LNCAP (cell line): ENCODE results near the gene CBLB.

ENCODE experiments used
- TF ChIP-seq, protein P1 (sequence below): fragments of 450-650 bp; IDR thresholded peaks from 2 replicates; pipeline ENCODE4 v1.5.1; 2017; ENCODE audit warnings: mild to moderate bottlenecking

Gene CBLB

DNA sequence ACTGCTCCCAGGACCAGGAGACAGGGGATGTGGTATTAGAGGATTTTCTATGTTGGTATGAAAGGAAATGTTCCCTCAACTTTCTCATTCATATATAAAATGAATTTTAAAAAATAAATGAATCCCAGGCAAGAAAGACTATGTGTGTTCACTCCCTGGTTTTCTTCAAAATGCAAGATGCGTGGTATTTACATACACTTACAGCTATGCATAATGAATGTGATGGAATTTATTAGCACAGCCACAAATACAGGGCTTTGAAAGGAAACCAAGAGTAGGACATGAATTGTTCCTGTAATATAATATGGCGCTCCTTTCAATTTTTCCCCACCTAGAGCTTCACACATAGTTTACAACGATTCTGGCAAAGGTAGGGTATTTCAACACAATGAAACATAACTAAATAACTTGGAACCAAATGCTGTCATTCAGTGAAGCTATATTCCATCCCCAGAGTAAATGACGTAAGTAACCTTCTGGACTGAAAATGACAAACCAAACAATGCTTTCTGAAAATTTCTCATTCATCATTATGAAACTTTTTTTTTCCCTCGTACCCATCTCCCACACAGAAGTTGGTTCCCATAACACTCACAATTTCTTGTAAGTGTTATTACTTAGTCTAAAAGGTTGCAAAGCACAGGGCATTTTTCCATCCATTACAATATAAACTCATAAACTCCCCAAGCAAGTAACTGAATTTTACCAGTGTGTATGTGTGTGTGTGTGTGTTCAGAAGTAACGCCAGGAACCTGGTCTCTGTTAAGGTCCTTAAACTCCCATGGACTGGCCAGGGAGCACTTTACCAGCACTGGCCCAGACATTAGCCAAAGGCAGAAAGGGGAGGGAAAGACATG is 41.8 kb downstream of the CBLB start:
- TF ChIP-seq, protein P1, sequence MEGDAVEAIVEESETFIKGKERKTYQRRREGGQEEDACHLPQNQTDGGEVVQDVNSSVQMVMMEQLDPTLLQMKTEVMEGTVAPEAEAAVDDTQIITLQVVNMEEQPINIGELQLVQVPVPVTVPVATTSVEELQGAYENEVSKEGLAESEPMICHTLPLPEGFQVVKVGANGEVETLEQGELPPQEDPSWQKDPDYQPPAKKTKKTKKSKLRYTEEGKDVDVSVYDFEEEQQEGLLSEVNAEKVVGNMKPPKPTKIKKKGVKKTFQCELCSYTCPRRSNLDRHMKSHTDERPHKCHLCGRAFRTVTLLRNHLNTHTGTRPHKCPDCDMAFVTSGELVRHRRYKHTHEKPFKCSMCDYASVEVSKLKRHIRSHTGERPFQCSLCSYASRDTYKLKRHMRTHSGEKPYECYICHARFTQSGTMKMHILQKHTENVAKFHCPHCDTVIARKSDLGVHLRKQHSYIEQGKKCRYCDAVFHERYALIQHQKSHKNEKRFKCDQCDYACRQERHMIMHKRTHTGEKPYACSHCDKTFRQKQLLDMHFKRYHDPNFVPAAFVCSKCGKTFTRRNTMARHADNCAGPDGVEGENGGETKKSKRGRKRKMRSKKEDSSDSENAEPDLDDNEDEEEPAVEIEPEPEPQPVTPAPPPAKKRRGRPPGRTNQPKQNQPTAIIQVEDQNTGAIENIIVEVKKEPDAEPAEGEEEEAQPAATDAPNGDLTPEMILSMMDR = no peak

DNA sequence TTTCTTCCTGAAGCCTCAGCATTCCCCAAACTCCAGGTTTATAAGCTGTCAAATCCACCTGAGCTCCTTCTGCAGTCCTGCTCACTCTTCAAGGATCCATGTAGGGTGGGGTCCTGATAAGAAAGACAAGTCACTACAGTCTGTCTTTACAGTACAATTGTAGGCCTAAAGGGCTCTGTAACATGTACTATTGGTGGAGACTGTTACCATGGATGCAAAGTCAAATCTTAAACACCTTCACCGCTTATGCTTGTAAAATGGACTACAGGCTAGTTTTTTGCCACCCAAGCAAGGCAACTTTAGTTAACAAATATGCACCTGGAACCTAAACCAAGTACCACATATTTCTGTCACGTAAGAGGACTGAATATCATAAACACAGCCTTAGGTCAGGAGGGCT is 44.7 kb downstream of the CBLB start:
- TF ChIP-seq, protein P1 = no peak

DNA sequence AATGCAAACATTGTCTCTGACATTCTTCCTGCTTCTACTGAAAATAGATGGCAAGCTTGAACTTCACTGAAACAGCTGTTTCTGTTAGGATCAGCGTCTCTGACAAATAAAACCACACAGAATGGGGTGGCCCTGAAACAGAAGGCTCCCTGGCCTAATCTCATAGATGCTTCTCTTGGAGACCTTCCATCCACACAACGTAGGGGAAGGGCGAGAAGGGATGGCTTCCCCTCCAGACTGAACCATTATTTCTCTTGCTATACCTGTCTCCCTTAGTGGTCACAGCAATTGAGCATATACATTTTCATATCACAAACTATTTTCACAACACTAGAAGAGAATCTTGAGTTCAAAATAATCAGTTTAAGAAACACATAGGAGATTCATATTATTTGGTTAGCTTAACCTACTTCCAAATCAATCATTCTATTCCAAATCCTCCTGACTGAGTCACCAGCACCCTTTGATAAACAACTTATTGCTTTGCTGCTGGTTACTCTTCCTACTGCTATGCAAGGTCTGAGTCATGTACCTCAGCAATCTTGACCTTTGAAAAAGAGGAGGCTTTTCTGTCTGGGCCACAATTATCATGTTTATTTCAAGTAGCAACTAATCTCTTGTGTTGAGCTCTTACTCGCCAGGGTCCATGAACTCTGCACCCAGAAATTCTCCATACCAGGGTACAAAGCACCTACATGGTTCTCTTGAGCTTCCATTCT is 45.5 kb downstream of the CBLB start:
- TF ChIP-seq, protein P1 = no peak

DNA sequence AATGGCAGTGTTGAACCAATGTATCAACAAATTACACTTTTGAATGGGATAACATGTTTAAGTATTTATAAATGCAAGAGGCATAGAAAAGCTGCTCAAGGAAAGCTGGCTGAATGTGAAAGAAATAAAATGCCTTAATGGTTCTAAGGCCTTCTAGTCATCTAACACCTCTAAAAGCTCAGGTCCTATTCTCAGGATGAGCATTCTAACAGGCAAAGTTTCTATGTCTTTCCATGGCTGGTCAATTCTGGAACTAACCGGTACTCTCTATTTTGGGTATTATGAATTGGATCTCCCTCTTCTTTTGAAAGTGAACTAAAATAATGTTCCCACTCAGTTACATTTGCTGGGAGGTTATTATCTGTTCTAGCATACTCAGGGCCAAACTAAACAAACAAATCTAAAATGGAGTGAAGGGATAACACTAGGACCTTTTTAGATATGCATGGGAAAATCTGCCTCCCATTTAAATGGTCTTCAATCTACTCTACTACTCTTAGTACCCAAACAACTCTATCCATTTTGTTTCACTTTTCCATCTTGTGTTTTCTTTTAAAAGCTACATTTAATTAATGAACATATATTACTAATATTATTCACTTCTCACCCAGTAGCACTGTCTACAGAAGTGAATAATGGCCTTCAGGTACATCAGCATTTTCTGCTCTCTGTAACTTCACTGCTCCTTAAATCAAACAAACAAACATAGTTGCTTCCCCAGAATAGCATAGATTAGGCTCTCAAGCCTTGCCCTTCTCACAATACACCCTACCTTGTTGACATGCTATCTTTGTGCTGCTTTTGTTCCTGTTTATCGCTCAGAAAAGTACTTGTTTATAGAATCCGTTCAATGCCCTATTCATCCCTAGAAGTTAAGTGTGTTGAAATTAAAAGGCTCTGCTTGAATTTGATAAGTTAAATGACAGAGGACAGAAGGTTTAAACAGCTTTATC is 46.4 kb downstream of the CBLB start:
- TF ChIP-seq, protein P1 = no peak

DNA sequence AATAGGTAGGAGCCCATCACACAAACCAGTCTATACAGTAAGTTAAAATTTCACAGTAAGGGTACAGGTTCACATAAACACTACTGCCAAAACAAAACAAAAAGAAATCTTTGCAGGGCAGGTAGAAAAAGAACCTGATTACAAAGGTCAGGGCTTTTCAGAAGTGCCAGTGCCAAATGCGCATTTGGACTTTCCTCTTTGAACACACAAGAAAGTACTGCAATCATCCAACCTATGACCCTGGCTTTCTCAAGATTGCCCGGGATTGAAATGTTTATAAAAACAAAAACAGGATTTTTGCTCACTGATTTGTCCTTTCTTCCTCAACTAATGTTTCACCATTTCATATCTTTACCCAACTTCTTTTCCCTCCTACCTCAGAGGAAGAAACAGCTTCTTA is 47.4 kb downstream of the CBLB start:
- TF ChIP-seq, protein P1 = no peak

DNA sequence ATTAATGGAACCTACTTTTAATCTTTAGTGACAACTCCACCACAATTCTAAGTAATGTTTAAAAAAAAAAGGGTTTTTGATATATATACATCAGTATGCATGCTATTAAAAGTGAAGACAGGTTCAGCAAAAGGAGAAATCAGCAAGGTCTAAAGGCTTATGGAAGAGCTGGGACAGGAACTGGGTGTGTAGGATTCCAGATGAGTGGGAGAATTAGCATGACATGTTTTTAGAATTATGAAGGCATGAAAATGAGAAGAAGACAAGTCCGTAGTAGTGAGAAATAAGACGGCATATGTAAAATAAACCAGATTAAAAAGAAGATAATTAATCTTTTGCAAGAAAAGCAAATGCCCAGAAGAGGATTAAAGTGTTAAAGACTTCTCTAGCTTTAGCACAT is 52.0 kb downstream of the CBLB start:
- TF ChIP-seq, protein P1 = no peak

DNA sequence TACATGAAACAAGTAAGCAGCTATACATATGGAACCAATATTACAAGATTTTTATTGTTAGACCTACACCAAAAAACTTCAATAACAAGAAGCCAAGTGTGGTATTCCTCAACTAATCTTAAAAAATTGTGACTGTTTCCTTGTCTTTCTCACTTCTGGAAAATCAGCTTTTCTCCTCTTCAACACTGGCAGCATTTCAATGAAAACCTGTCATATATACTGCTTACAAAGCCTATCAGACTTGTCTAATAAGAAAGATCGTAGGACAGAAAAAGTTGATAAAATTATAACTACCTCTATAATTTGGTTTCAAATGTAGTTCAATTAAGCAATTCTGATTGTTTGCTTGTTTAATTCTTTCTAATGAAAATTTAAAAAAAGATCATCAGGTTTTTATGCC is 55.1 kb downstream of the CBLB start:
- TF ChIP-seq, protein P1 = no peak
